ENCODE data around the gene SLC25A36.

GRCh38 chr3:141021261-141021660 lies 79.6 kb downstream of the SLC25A36 start:
- TF ChIP-seq CTCF (IDR thresholded peaks at IDR 0.05) = no peak
- no peak for TF ChIP-seq EZH2 (IDR thresholded peaks at IDR 0.05; ENCODE audit: borderline replicate concordance, insufficient read depth, low read depth, low read length, poor library complexity, severe bottlenecking)

Data from B cell (primary cell).